Measurements from ENCODE around the gene ADGRL3.
"Not testable (repeated sequence)": the region's sequence is repeated elsewhere in the genome, so short reads cannot be mapped to it uniquely, and the experiment has no call there.

ADGRL3 gene

GRCh38 chr4:61638591-61638990 is 438.5 kb downstream of the ADGRL3 start:
- DNase-seq (ENCODE audit: low read depth), result peak; percentile 18

GRCh38 chr4:61646746-61647350 is 446.7 kb downstream of the ADGRL3 start:
- not testable (repeated sequence) for DNase-seq (ENCODE audit: low read depth)

GRCh38 chr4:61648264-61648663 is 448.1 kb downstream of the ADGRL3 start:
- no peak for DNase-seq (ENCODE audit: low read depth)

- no peak for DNase-seq (ENCODE audit: low read depth)
Measured at GRCh38 chr4:61657016-61657415, 456.9 kb downstream of the ADGRL3 start.

GRCh38 chr4:61661960-61662359 is 461.8 kb downstream of the ADGRL3 start:
- DNase-seq (ENCODE audit: low read depth), result no peak

DNA sequence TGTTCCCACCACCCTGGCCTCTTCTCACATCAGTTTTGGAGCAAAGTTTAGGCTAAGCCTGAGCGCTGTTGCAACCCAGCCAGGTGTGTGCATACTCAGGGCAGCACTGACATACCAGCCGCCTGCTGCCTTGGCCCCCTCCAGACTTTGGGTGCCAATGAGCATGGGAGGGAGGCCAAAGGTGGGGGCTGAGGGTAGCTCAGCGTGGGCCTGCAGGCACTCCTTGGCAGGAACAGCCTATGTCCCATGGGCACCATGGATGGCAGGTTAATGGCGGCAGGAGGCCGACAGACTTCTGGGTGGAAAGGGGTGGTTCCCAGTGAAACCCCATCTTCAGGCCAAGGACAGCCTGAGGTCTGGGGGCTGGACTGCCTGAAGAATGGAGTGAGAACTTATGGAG is 462.2 kb downstream of the ADGRL3 start:
- DNase-seq (ENCODE audit: low read depth), result no peak

DNA sequence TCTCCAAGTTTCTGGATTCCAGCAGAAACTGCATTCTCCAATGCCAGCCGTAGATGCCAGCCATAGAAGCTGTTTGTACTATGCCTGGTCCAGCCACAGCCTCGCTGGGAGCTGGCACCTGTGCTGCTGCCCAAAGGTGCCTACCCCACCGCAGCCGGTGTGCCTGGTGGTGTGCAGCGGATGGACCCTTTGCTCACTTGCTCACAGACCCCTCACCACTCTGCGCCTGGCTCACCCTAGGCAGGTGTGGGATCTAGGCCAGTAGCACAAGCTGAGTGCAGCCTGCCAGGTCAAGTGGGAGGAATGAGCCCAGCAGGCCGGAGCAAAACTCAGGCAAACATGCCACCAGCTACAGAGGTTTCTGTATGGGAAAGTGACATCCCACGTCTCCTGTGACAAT is 463.2 kb downstream of the ADGRL3 start:
- DNase-seq (ENCODE audit: low read depth), result no peak

DNA sequence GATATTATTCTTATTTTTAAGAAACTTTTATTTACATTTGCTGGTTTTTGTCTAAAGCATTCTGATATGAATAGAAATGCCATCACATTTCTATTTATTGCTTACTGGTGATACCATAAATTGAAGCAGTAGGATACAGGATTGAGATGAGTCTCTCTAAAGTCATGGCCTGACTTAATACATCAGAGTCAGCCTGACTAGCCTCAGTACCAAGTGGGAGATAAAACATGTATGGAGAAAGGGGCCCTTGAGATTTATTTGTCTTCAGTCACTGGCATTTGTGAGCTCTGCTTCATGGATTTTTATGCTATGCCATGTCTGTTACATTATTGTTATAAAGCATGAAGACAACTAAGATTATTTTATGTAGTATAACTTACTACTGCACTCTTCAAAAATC is 465.5 kb downstream of the ADGRL3 start:
- DNase-seq (ENCODE audit: low read depth), result no peak

- no peak for DNase-seq (ENCODE audit: low read depth)
Measured at GRCh38 chr4:61666244-61666643, 466.1 kb downstream of the ADGRL3 start.

GRCh38 chr4:61671599-61671998 is 471.5 kb downstream of the ADGRL3 start:
- DNase-seq (ENCODE audit: low read depth), result no peak

- no peak for DNase-seq (ENCODE audit: low read depth)
Measured at GRCh38 chr4:61675464-61675863, 475.3 kb downstream of the ADGRL3 start.

GRCh38 chr4:61678297-61678696 is 478.2 kb downstream of the ADGRL3 start:
- no peak for DNase-seq (ENCODE audit: low read depth)

DNA sequence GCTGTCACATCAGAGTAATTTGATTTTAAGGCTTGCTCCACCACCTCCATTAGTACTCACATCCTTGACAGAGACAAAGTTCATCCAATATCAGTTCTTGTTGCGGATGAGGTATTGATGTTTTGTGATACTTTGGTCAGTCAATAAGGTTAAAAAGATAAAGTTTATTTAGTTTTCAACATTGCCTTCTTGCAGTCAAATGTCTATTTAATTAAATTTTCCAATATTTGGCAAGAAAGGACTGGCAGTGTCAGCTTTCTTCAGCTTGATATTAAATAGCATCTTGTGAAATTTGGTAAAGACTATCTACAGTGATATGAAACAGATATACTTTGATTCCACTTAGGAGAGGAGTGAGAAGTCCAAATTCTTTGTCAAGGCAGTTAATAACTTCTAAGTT is 493.4 kb downstream of the ADGRL3 start:
- DNase-seq (ENCODE audit: low read depth), result no peak

DNA sequence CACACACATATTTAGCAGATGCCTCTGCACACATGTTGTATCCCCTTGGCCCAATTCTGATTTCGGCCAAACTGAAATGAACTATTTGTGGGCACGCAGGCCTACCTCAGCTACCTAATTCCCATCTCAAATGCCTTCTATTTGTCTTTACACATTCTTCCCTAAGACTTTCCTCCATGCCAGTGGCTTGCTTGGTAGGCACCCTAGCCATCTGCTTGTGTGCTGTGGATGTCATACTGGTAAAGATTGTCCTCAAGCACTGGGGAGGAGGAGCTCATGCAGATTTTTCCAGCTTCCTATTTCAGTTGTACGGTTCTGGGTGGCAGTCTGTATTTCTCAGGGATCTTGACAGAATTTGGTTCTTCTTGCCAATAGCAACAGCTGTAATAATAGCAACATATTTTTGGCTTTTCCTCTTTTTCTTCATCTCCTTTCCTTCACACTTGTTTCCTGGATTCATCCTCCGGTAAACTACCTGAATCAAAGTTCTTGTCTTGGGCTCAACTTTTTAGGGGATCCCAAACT is 514.3 kb downstream of the ADGRL3 start:
- DNase-seq (ENCODE audit: low read depth), result no peak

DNA sequence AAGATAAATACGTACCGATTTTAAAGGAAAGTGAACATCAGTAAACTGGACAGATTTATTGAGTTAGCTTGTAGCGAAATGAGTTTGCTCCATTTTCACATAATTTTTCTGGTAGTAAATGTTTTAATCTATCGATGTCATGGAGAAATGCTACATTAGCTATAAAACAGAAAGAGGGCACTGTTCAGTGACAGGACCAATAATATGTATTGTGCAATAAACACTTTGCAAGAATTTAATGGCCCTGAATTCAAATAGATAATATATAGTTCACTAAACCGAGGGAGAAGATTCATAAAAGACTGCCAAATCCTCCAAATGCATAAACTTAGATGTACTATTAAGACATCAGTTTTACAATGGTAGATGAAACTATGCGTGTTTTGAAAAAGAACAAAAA is 516.3 kb downstream of the ADGRL3 start:
- DNase-seq (ENCODE audit: low read depth), result no peak

- DNase-seq (ENCODE audit: low read depth), result no peak
Measured at GRCh38 chr4:61723492-61723891, 523.4 kb downstream of the ADGRL3 start.

- DNase-seq (ENCODE audit: low read depth), result no peak
Measured at GRCh38 chr4:61727286-61727685, 527.2 kb downstream of the ADGRL3 start.

- DNase-seq (ENCODE audit: low read depth), result no peak
Measured at GRCh38 chr4:61734409-61734808, 534.3 kb downstream of the ADGRL3 start.

DNA sequence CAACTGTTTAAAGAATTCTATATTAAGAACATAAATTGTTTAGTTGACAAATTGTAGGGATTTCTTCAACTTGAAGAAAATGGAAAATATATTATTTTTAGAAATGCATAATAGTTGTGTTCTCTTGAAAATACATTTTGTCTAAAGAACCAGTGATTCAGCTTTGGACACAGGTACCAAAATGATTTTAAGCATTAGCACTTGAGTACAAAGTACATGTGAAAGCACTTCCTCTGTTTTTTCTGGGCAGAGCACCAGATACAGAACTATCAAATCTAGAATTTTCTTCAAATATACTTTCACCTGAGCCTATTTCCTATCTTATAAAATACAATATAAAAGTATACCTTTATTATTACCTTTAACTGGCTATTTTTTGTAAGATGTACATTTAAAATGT is 539.8 kb downstream of the ADGRL3 start:
- no peak for DNase-seq (ENCODE audit: low read depth)

DNA sequence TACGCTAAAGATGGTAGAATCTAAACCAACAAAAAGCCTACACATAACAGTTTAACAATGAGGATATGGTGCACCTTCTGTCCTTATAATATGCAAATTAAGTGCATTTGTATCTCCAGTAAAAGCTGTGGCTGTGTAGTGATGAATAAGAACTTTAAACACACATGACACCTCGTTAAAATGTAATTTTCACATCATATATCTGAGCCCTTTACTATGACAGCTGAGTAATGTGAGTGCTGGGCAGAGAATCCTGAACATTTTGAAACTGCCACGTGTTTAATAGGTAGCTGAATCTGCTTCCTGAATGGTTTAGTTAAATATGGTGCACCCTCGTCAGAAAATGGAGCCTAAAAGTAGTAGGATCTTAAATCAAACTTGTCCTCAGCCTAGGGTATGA is 540.8 kb downstream of the ADGRL3 start:
- no peak for DNase-seq (ENCODE audit: low read depth)

- no peak for DNase-seq (ENCODE audit: low read depth)
Measured at GRCh38 chr4:61741327-61742096, 541.4 kb downstream of the ADGRL3 start.

DNA sequence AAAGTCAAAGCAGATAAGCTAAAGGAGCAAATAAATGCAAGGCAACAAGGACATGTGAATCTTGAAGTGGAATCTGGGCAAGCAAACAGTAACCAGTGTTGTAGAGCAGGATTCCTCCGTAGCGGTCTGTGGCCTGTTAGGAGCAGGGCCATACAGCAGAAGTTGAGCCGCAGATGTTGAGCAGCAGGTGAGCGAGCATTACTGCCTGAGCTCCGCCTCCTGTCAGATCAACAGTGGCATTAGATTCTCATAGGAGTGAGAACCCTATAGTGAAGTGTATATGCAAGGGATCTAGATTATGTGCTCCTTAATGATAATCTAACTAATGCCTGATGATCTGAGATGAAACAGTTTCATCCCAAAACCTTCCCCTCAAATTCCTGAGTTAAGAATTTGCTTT is 550.7 kb downstream of the ADGRL3 start:
- no peak for DNase-seq (ENCODE audit: low read depth)

- no peak for DNase-seq (ENCODE audit: low read depth)
Measured at GRCh38 chr4:61752617-61753016, 552.5 kb downstream of the ADGRL3 start.

- no peak for DNase-seq (ENCODE audit: low read depth)
Measured at GRCh38 chr4:61753739-61754138, 553.6 kb downstream of the ADGRL3 start.
